ENCODE data around the gene TANGO6.

DNA sequence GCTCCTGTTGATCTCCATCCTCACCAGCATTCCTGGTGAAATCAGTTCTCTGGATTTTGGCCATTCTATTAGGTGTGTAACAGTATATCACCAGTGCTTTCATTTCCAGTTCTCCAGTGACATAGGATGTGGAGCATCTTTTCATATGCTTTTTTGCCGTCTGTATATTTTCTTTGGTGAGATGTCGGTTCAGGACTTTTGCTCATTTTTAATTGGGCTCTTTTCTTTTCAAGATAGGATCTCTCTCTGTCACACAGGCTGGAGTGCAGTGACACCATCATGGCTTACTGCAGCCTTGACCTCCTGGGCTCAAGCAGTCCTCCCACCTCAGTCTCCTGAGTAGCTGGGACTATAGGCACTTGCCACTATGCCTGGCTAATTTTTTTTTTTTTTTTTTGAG is 74.2 kb downstream of the TANGO6 start:
- TF ChIP-seq RCOR1 (conservative IDR thresholded peaks at IDR 0.05; ENCODE audit: low read depth, low read length) (no peak), JUND (IDR thresholded peaks at IDR 0.05; ENCODE audit: low read depth, low read length) (no peak), RFX5 (IDR thresholded peaks at IDR 0.05; ENCODE audit: low read depth, low read length) (no peak), HDAC2 (IDR thresholded peaks at IDR 0.05) (no peak), HDGF (IDR thresholded peaks at IDR 0.05) (no peak)
- TF ChIP-seq, protein P1, sequence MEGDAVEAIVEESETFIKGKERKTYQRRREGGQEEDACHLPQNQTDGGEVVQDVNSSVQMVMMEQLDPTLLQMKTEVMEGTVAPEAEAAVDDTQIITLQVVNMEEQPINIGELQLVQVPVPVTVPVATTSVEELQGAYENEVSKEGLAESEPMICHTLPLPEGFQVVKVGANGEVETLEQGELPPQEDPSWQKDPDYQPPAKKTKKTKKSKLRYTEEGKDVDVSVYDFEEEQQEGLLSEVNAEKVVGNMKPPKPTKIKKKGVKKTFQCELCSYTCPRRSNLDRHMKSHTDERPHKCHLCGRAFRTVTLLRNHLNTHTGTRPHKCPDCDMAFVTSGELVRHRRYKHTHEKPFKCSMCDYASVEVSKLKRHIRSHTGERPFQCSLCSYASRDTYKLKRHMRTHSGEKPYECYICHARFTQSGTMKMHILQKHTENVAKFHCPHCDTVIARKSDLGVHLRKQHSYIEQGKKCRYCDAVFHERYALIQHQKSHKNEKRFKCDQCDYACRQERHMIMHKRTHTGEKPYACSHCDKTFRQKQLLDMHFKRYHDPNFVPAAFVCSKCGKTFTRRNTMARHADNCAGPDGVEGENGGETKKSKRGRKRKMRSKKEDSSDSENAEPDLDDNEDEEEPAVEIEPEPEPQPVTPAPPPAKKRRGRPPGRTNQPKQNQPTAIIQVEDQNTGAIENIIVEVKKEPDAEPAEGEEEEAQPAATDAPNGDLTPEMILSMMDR (IDR thresholded peaks at IDR 0.05 in 2 of 3, conservative IDR thresholded peaks at IDR 0.05 in 1 of 3; ENCODE audit: control insufficient read depth in 2 of 3, extremely low read depth in 1 of 3, insufficient read depth in 1 of 3, low read depth in 3 of 3, low read length in 3 of 3), result no peak
